Hepatic stellate cell (primary cell): ENCODE results near the gene DUSP2.

Experiments
- DNase-seq: peaks from one replicate; pipeline ENCODE4 v3.0.0; 2011; ENCODE audit warnings: low spot score

Gene DUSP2, protein sequence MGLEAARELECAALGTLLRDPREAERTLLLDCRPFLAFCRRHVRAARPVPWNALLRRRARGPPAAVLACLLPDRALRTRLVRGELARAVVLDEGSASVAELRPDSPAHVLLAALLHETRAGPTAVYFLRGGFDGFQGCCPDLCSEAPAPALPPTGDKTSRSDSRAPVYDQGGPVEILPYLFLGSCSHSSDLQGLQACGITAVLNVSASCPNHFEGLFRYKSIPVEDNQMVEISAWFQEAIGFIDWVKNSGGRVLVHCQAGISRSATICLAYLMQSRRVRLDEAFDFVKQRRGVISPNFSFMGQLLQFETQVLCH

DNA sequence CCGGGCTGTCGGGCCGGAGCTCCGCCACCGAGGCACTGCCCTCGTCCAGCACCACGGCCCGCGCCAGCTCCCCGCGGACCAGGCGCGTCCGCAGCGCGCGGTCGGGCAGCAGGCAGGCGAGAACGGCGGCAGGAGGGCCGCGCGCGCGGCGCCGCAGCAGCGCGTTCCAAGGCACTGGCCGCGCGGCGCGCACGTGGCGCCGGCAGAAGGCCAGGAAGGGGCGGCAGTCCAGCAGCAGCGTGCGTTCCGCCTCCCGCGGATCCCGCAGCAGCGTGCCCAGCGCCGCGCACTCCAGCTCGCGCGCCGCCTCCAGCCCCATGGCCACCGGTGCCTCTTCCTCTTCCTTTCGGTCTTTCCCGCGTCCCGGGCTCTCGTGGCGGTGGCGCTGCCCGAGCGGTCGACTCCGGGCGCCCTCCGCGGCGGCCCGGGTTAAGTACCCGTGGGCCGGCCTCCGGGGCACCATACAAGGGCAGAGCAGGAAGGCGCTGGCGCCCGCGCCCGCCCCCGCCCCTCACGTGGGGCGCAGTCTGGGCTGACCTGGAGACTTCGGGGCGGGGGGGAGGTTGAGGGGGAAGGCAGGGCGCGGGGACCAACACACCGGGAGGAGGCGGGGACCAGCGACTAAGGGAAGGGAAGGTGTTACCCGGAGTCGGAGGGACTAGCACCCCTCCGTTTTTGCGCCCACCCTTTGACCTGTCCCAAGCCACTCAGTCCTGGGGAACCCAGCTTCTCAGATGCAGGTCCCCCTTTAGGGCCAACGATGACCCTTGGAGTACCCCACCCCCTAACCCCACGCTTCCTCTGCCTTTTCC, at the start of gene DUSP2:
DUSP2 (minus strand) TSS at position 405 of the 812 bp plus-strand sequence; CDS start at position 319, 86 bp downstream.
- DNase-seq = peak; percentile 77

- DNase-seq = no peak
These were observed 46.9 kb upstream of the DUSP2 start for GRCh38 chr2:96191937-96192670.

GRCh38 chr2:96188821-96189526, 43.7 kb upstream of the DUSP2 start:
- DNase-seq = no peak

- DNase-seq = no peak
These were observed 41.3 kb upstream of the DUSP2 start for GRCh38 chr2:96186562-96186961.

DNA sequence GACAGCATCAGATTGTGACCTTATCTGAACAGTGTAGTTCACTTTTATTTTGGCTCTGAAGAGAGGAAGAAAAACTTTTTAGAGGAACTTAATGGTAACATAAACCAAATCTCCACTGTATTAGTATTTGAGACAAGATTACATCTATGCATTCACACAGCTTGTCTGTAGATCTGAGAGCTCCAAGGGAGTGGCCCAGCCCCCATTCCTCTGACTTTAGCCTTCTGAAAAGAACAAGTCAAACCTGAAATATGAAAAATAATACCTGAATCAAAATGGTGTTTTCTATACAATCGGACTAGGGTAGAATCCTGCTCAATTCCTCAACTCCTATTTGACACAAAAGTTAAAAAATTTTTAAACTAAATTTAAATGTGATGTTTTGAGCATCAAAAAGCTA, 40.3 kb upstream of the DUSP2 start:
- DNase-seq = no peak

GRCh38 chr2:96184989-96185388, 39.7 kb upstream of the DUSP2 start:
- no peak for DNase-seq

GRCh38 chr2:96184188-96184587, 38.9 kb upstream of the DUSP2 start:
- no peak for DNase-seq

DNA sequence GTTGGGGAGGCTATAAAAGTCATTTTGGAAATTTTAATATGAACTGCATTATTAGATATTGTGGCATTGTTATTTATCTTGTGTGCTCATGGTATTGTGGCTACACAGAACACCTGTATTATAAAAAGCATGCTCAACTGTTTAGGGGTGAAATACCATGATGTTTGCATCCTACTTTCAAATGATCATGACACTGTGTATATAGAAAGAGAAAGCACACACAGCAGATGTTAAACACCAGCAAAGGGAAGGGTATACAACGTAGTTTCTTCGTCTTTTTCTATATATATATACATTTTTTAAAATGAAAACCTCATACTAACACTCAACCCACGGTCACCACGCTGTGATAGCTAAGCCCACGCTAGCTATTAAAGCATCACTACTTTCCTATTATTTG, 36.3 kb upstream of the DUSP2 start:
- DNase-seq = no peak

GRCh38 chr2:96180521-96180920, 35.3 kb upstream of the DUSP2 start:
- no peak for DNase-seq

DNA sequence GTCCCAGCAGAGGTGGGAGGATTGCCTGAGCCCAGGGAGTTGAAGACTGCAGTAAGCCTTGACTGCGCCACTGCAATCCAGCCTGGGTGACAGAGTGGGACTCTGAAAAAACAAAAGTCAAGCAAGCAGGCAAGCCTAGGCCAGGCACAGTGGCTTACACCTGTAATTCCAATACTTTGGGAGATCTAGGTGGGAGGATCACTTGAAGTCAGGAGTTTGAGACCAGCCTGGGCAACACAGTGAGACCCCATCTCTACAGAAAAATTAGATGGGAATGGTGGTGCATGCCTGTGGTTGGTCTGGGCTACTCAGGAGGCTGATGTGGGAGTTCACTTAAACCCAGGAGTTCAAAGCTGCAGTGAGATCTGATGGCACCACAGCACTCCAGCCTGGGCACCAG, 34.8 kb upstream of the DUSP2 start:
- no peak for DNase-seq

- DNase-seq = no peak
These were observed 31.4 kb upstream of the DUSP2 start for GRCh38 chr2:96176661-96177060.

GRCh38 chr2:96175951-96176350, 30.7 kb upstream of the DUSP2 start:
- DNase-seq = peak; percentile 75

DNA sequence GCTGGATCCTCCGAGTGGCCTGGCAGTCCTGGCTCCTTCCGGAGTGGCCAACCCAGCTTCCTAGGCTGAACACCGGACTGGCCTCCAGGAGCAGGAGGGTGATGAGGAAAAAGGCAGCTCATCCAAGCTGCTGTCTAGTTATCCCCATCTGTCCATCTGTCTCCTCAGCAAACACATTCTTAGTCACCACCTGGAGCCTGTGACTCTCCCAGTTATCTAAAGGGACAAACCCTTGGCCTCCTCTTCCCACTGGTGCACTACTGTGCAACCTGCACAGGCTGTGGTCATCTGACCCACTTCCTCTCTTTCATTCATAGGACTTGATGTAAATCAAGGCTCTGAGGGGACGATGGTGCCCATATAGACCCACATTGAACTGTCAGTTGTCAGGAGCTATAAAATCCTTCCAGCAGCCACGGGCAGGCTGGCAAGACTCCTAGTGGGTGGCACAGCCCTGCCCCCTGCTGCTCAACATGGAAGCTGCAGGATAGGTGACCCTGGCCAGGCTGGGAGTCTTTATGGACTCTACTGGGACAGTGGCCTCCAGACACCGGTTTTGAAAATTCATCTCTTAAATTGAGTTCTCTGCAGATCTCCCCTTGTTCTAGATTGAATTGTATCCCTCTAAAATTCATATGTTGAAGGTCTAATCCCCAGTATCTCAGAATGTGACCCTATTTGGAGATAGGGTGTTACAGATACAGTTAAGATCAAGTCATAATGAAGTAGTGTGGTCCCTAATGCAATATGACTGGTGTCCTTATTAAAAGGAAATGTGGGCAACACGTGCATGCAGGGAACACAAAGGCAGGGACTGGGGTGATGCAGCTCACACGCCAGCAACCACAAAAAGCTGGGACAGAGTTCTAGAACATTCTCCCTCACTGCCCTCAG, 29.3 kb upstream of the DUSP2 start:
- DNase-seq = peak; percentile 71

DNA sequence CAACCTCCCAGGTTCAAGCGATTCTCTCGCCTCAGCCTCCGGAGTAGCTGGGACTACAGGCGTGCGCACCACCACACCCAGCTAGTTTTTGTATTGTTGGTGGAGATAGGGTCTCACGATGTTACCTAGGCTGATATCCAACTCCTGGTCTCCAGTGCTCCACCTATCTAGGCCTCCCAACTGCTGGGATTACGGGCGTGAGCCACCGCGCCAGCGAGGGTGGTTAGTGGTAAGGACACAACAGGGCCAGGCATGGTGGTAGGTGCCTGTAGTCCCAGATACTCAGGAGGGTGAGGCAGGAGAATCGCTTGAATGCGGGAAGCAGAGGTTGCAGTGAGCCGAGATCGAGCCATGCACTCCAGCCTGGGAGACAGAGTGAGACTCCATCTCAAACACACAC, 26.6 kb upstream of the DUSP2 start:
- DNase-seq = no peak

- DNase-seq = no peak
These were observed 25.4 kb upstream of the DUSP2 start for GRCh38 chr2:96170626-96171025.

DNA sequence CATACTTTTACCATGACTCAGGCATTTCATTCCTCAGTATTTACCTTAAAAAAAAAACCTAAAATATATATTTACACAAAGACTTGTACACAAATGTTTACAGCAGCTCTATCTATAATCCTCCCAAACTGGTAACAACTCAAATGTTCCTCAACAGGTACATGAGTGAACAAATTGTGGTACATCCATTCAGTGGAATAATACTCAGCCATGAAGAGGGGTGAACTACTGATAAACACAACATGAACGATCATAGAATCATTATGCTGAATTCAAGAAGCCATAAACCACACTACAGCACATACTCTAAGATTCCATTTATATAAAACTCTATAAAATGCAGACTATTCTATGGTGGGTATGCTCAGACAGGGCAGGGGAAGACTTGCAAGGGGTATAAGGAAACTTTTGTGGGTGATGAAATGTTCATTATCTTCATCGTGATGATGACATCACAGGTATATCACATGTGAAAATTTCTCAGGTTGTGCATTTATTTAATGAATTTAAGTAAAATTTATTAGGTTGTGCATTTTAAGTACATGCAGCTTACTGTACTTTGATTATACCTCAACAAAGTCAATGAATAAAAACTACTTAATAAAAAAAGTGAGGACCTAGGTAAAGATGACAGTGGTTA, 24.7 kb upstream of the DUSP2 start:
- no peak for DNase-seq

GRCh38 chr2:96167407-96168013, 22.3 kb upstream of the DUSP2 start:
- no peak for DNase-seq

DNA sequence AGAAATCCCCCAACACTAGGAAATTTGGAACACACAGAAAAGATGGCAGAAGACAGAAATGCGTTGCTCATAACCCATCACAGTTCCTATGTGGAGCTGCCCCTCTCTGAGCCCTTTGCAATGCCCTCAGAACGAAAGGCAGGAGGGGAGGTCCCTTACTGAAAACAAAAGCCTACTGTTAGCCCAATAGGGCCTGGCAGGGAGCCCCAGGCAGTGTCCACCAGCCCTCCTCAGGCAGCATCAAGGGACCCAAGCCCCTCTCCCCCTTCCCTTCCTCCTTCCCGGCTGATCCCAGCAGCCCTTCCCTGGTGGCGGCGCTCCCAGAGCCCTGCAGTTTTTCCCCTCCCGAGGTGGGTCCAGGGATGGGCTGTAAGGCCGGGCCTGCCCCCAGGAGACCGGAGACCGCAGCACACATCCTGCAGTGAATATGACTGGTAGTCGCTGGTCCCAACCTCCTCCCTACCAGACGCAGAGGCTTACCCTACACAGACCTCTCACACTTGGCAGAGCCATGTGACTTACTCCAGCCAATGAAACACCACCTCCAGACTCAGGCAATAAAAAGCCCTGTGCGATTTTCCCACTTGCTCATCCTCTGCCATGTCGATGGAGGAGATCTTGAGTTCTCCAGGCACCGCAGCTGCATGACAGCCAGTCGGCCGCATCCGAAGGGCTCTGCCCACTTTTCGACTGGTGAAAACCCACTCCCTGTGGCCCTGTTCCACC, 19.4 kb upstream of the DUSP2 start:
- DNase-seq = no peak

GRCh38 chr2:96163768-96164429, 18.7 kb upstream of the DUSP2 start:
- DNase-seq = no peak
